ENCODE measurements around the gene GOLGA5. TPM values are rescaled to one million over a fixed set of nuclear protein-coding genes. Genes with fewer than 3 reads are reported as not detected.
A peak's percentile ranks its signal among the peaks of the same experiment; 100 is the strongest.
"Not testable (repeated sequence)": the region's sequence is repeated elsewhere in the genome, so short reads cannot be mapped to it uniquely, and the experiment has no call there.

The GOLGA5 gene
- polyA plus RNA-seq, 2 donors: 21.9 to 42.0 TPM

GRCh38 chr14:92756446-92756845 is 37.7 kb upstream of the GOLGA5 start:
- Histone ChIP-seq H3K36me3 (ENCODE audit: control insufficient read depth in 2 of 2, insufficient read depth in 2 of 2, low read length in 1 of 2) (no peaks in the 10 kb centered on the region), H3K4me3 (ENCODE audit: low read depth in 1 of 2, low read length in 2 of 2) (no peak overlapping the region), H3K4me1 (ENCODE audit: control insufficient read depth in 2 of 2, insufficient read depth in 2 of 2, low read length in 1 of 2) (no peaks in the 10 kb centered on the region), H3K27me3 (ENCODE audit: control insufficient read depth in 1 of 2, insufficient read depth in 2 of 2, low read length in 2 of 2) (no peaks in the 10 kb centered on the region), H3K9me3 (ENCODE audit: control insufficient read depth in 2 of 2, insufficient read depth in 1 of 2, low read depth in 1 of 2, low read length in 1 of 2) (peaks cover 0 to 3% of the 10 kb centered on the region in 2 donors), H3K27ac (ENCODE audit: low read depth in 2 of 2, low read length in 1 of 2) (no peak overlapping the region)
- WGBS, 2 donors: 84 to 86% methylated on average over 4 of the region's 4 CpGs

GRCh38 chr14:92759300-92759678 is 34.8 kb upstream of the GOLGA5 start:
- WGBS, 2 donors: 64 to 65% methylated on average over 4 of the region's 4 CpGs
- Histone ChIP-seq H3K27ac (ENCODE audit: low read depth in 2 of 2, low read length in 1 of 2) (no peak overlapping the region), H3K27me3 (ENCODE audit: control insufficient read depth in 1 of 2, insufficient read depth in 2 of 2, low read length in 2 of 2) (no peaks in the 10 kb centered on the region), H3K4me3 (ENCODE audit: low read depth in 1 of 2, low read length in 2 of 2) (no peak overlapping the region), H3K36me3 (ENCODE audit: control insufficient read depth in 2 of 2, insufficient read depth in 2 of 2, low read length in 1 of 2) (no peaks in the 10 kb centered on the region), H3K9me3 (ENCODE audit: control insufficient read depth in 2 of 2, insufficient read depth in 1 of 2, low read depth in 1 of 2, low read length in 1 of 2) (no peaks in the 10 kb centered on the region), H3K4me1 (ENCODE audit: control insufficient read depth in 2 of 2, insufficient read depth in 2 of 2, low read length in 1 of 2) (no peaks in the 10 kb centered on the region)

GRCh38 chr14:92759679-92760523 is 34.2 kb upstream of the GOLGA5 start:
- Histone ChIP-seq H3K27ac (ENCODE audit: low read depth in 2 of 2, low read length in 1 of 2) (peak overlapping the region in 1 of 2 donors; percentile 7), H3K36me3 (ENCODE audit: control insufficient read depth in 2 of 2, insufficient read depth in 2 of 2, low read length in 1 of 2) (no peaks in the 10 kb centered on the region), H3K9me3 (ENCODE audit: control insufficient read depth in 2 of 2, insufficient read depth in 1 of 2, low read depth in 1 of 2, low read length in 1 of 2) (no peaks in the 10 kb centered on the region), H3K27me3 (ENCODE audit: control insufficient read depth in 1 of 2, insufficient read depth in 2 of 2, low read length in 2 of 2) (no peaks in the 10 kb centered on the region), H3K4me3 (ENCODE audit: low read depth in 1 of 2, low read length in 2 of 2) (no peak overlapping the region), H3K4me1 (ENCODE audit: control insufficient read depth in 2 of 2, insufficient read depth in 2 of 2, low read length in 1 of 2) (no peaks in the 10 kb centered on the region)
- 84 to 85% methylated on average over 12 of the region's 12 CpGs for WGBS, 2 donors

- H3K4me1 ChIP-seq (ENCODE audit: control insufficient read depth in 2 of 2, insufficient read depth in 2 of 2, low read length in 1 of 2): no peaks in the 10 kb centered on the region
- WGBS, 2 donors: 81 to 84% methylated on average over 7 of the region's 7 CpGs
- peak overlapping the region in 1 of 2 donors; percentile 7 for H3K27ac ChIP-seq (ENCODE audit: low read depth in 2 of 2, low read length in 1 of 2)
- no peaks in the 10 kb centered on the region for H3K9me3 ChIP-seq (ENCODE audit: control insufficient read depth in 2 of 2, insufficient read depth in 1 of 2, low read depth in 1 of 2, low read length in 1 of 2)
- H3K4me3 ChIP-seq (ENCODE audit: low read depth in 1 of 2, low read length in 2 of 2): no peak overlapping the region
- H3K36me3 ChIP-seq (ENCODE audit: control insufficient read depth in 2 of 2, insufficient read depth in 2 of 2, low read length in 1 of 2): no peaks in the 10 kb centered on the region
- H3K27me3 ChIP-seq (ENCODE audit: control insufficient read depth in 1 of 2, insufficient read depth in 2 of 2, low read length in 2 of 2): no peaks in the 10 kb centered on the region
These were observed 33.6 kb upstream of the GOLGA5 start for GRCh38 chr14:92760524-92760805.

GRCh38 chr14:92763666-92764631 is 30.2 kb upstream of the GOLGA5 start:
- H3K27me3 ChIP-seq (ENCODE audit: control insufficient read depth in 1 of 2, insufficient read depth in 2 of 2, low read length in 2 of 2); H3K9me3 ChIP-seq (ENCODE audit: control insufficient read depth in 2 of 2, insufficient read depth in 1 of 2, low read depth in 1 of 2, low read length in 1 of 2); H3K36me3 ChIP-seq (ENCODE audit: control insufficient read depth in 2 of 2, insufficient read depth in 2 of 2, low read length in 1 of 2); H3K4me3 ChIP-seq (ENCODE audit: low read depth in 1 of 2, low read length in 2 of 2); H3K4me1 ChIP-seq (ENCODE audit: control insufficient read depth in 2 of 2, insufficient read depth in 2 of 2, low read length in 1 of 2): not testable (repeated sequence)
- peak overlapping the region in 1 of 2 donors; percentile 64 for H3K27ac ChIP-seq (ENCODE audit: low read depth in 2 of 2, low read length in 1 of 2)
- WGBS, 2 donors: 56 to 68% methylated on average over 3 to 4 of the region's 5 CpGs

GRCh38 chr14:92768236-92768635 is 25.9 kb upstream of the GOLGA5 start:
- H3K4me3 ChIP-seq (ENCODE audit: low read depth in 1 of 2, low read length in 2 of 2); H3K27ac ChIP-seq (ENCODE audit: low read depth in 2 of 2, low read length in 1 of 2); H3K9me3 ChIP-seq (ENCODE audit: control insufficient read depth in 2 of 2, insufficient read depth in 1 of 2, low read depth in 1 of 2, low read length in 1 of 2); H3K36me3 ChIP-seq (ENCODE audit: control insufficient read depth in 2 of 2, insufficient read depth in 2 of 2, low read length in 1 of 2); H3K27me3 ChIP-seq (ENCODE audit: control insufficient read depth in 1 of 2, insufficient read depth in 2 of 2, low read length in 2 of 2); H3K4me1 ChIP-seq (ENCODE audit: control insufficient read depth in 2 of 2, insufficient read depth in 2 of 2, low read length in 1 of 2): not testable (repeated sequence)
- WGBS, 2 donors: 41 to 46% methylated on average over 1 of the region's 1 CpG

- no peaks in the 10 kb centered on the region for H3K36me3 ChIP-seq (ENCODE audit: control insufficient read depth in 2 of 2, insufficient read depth in 2 of 2, low read length in 1 of 2)
- no peaks in the 10 kb centered on the region for H3K4me1 ChIP-seq (ENCODE audit: control insufficient read depth in 2 of 2, insufficient read depth in 2 of 2, low read length in 1 of 2)
- H3K27me3 ChIP-seq (ENCODE audit: control insufficient read depth in 1 of 2, insufficient read depth in 2 of 2, low read length in 2 of 2): no peaks in the 10 kb centered on the region
- no peaks in the 10 kb centered on the region for H3K9me3 ChIP-seq (ENCODE audit: control insufficient read depth in 2 of 2, insufficient read depth in 1 of 2, low read depth in 1 of 2, low read length in 1 of 2)
- 91 to 93% methylated on average over 5 of the region's 5 CpGs for WGBS, 2 donors
- no peak overlapping the region for H3K4me3 ChIP-seq (ENCODE audit: low read depth in 1 of 2, low read length in 2 of 2)
- no peak overlapping the region for H3K27ac ChIP-seq (ENCODE audit: low read depth in 2 of 2, low read length in 1 of 2)
These were observed 25.3 kb upstream of the GOLGA5 start for GRCh38 chr14:92768795-92769194.

GRCh38 chr14:92770484-92770883 is 23.6 kb upstream of the GOLGA5 start:
- H3K4me3 ChIP-seq (ENCODE audit: low read depth in 1 of 2, low read length in 2 of 2): no peak overlapping the region
- no peaks in the 10 kb centered on the region for H3K36me3 ChIP-seq (ENCODE audit: control insufficient read depth in 2 of 2, insufficient read depth in 2 of 2, low read length in 1 of 2)
- no peaks in the 10 kb centered on the region for H3K27me3 ChIP-seq (ENCODE audit: control insufficient read depth in 1 of 2, insufficient read depth in 2 of 2, low read length in 2 of 2)
- no peak overlapping the region for H3K27ac ChIP-seq (ENCODE audit: low read depth in 2 of 2, low read length in 1 of 2)
- no peaks in the 10 kb centered on the region for H3K4me1 ChIP-seq (ENCODE audit: control insufficient read depth in 2 of 2, insufficient read depth in 2 of 2, low read length in 1 of 2)
- 73 to 81% methylated on average over 2 of the region's 2 CpGs for WGBS, 2 donors
- no peaks in the 10 kb centered on the region for H3K9me3 ChIP-seq (ENCODE audit: control insufficient read depth in 2 of 2, insufficient read depth in 1 of 2, low read depth in 1 of 2, low read length in 1 of 2)

- 87 to 88% methylated on average over 8 of the region's 8 CpGs for WGBS, 2 donors
- Histone ChIP-seq H3K27ac (ENCODE audit: low read depth in 2 of 2, low read length in 1 of 2) (no peak overlapping the region), H3K4me1 (ENCODE audit: control insufficient read depth in 2 of 2, insufficient read depth in 2 of 2, low read length in 1 of 2) (peaks cover 0 to 2% of the 10 kb centered on the region in 2 donors), H3K27me3 (ENCODE audit: control insufficient read depth in 1 of 2, insufficient read depth in 2 of 2, low read length in 2 of 2) (no peaks in the 10 kb centered on the region), H3K9me3 (ENCODE audit: control insufficient read depth in 2 of 2, insufficient read depth in 1 of 2, low read depth in 1 of 2, low read length in 1 of 2) (no peaks in the 10 kb centered on the region), H3K4me3 (ENCODE audit: low read depth in 1 of 2, low read length in 2 of 2) (no peak overlapping the region), H3K36me3 (ENCODE audit: control insufficient read depth in 2 of 2, insufficient read depth in 2 of 2, low read length in 1 of 2) (no peaks in the 10 kb centered on the region)
These were observed 19.5 kb upstream of the GOLGA5 start for GRCh38 chr14:92774572-92774971.
